Glomerular visceral epithelial cell (primary cell): ENCODE data around the gene FAM83G.
"Not testable (repeated sequence)": the region's sequence is repeated elsewhere in the genome, so short reads cannot be mapped to it uniquely, and the experiment has no call there.

Experiments
- DNase-seq: peaks from one replicate; pipeline ENCODE4 v3.0.0-alpha.2; 2016; ENCODE audit errors: extremely low spot score

The FAM83G gene, protein sequence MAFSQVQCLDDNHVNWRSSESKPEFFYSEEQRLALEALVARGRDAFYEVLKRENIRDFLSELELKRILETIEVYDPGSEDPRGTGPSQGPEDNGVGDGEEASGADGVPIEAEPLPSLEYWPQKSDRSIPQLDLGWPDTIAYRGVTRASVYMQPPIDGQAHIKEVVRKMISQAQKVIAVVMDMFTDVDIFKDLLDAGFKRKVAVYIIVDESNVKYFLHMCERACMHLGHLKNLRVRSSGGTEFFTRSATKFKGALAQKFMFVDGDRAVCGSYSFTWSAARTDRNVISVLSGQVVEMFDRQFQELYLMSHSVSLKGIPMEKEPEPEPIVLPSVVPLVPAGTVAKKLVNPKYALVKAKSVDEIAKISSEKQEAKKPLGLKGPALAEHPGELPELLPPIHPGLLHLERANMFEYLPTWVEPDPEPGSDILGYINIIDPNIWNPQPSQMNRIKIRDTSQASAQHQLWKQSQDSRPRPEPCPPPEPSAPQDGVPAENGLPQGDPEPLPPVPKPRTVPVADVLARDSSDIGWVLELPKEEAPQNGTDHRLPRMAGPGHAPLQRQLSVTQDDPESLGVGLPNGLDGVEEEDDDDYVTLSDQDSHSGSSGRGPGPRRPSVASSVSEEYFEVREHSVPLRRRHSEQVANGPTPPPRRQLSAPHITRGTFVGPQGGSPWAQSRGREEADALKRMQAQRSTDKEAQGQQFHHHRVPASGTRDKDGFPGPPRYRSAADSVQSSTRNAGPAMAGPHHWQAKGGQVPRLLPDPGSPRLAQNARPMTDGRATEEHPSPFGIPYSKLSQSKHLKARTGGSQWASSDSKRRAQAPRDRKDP

DNA sequence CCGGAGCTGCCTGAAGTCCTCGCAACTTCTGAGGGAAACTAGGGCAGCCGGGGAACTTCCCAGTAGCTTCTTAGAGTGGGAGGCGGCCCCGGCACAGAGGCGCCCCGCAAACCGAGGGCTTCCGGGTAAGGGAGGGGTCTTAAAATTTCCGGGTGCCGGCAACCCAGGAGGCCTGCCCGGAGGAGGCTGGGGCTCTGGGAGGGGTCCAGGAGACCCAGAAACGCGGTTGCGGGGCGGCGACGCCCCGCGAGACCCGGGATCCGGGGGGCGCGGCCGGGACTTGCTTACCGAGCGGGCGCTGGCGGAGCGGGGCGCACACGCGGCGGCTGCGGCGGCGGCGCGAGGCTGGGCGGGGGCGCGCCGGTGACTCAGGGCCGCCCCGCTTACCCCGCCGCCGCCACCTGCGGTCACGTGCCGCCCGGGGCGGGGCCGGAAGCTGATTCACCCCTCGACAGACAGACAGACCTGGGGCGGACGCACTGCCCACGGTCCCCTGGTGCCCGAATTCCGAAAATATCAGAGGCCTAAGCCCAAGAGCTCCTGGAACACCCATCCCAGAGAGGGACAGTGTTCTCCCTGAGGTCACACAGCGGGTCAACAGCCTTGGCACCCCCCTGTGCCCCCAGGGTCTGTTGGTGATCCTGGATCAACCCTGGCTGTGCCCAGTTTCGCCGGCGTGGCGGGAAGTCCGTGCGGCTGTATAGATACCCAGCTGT, at the start of gene FAM83G:
FAM83G (minus strand) TSS at position 344 of the 716 bp plus-strand sequence. CDS start 723 bp downstream, outside the sequence.
- DNase-seq = peak; percentile 83

DNA sequence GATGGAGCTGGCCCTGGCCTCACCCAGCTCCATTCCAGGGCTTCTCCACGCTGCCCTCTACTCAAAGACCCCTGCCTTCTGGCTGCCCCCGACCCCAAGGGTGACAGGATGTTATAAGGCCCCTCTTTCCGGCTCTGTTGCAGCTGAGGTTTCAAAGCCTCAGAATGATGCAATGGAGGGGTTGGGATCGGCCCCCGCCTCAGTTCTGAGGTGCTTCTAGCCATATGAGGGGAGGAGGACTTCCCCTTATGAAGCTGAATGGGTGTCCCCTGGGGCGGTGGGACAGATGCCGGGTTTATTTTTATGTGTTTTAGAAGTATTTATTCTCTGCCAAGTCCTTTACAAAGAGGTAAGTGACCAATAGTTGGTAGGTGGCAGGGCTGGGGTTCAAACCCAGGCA, 44.3 kb upstream of the FAM83G start:
- DNase-seq = not testable (repeated sequence)

DNA sequence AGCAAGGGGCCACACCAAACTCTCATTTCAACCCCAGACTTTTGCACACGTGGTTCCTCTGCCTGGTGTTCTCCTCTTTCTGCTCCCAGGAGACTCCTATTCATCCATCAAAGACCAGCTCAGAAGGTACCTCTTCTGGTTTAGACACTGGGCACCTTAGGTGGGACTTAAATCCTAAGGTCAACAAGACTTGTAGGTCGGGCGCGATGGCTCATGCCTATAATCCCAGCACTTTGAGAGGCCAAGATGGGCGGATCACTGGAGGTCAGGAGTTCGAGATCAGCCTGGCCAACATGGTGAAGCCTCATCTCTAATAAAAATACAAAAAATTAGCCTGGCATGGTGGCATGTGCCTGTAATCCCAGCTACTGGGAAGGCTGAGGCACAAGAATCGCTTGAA, 42.9 kb upstream of the FAM83G start:
- DNase-seq = not testable (repeated sequence)

DNA sequence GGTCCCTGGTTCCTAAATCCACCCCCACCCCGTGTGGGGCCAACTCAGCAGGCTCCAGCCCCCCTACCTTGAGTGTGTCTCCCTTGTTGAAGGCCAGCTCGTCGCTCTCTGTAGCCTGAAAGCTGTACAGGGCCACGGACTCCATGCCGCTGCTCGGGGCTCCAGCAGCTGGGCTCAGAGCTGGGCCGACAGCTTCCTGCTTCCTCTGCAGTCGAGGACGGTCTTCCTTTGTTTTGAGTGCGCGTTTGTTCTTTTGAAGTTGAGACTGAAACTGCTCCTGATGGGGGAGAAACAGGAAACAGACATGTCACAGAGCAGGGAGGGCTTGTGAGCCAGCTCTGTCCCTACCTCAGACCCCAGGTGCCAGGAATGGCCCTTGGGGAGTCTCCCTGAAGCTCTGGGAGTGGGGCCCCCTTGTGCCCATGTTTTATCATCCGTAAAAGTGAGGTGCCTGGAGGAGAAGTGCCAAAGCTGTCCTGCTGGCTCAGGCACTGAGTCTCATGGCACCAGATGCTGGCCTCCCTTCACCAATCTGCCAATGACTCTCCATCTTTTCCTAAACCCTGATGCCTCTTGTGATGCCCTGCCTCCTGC, 42.3 kb upstream of the FAM83G start, which contains the start of gene GRAP:
GRAP (minus strand) TSS at position 176 of the 594 bp plus-strand sequence; CDS start at position 145, 31 bp downstream.
- not testable (repeated sequence) for DNase-seq

DNA sequence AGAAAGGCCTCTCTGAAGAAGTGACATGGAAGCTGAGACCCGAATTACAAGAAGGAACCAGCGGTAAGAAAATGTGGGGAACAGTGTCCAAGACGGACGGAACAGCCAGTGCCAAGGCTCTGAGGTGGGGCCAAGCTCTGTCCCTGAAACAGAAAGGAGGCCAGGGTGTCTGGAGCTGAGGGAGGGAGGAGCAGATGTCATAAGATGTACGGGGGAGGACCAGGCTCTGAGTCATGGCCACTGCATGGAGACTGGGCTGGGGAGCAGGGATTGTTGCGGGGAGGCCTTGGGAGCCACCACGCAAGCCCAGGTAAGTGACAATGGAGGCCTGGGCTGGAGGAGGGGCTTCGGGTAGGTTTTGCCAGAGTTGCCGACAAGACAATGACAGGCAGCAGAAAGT, 40.1 kb upstream of the FAM83G start:
- not testable (repeated sequence) for DNase-seq

DNA sequence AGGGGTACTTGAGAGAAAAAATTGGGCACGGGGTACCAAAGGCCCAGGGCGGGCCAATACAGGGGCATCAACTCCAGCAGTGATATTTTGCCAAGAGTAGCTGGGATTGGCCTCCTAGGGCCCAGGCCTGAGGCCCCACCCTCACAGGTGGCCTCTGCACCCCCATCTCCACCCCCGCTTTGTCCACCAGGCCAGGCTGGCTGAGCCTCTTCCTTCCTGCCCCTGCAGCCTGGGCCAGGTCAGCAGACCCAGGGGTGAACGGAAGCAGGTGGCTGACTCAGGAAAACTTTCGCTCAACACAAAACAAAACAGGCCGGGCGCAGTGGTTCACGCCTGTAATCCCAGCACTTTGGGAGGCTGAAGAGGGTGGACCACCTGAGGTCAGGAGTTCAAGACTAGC, 38.5 kb upstream of the FAM83G start:
- DNase-seq = not testable (repeated sequence)

DNA sequence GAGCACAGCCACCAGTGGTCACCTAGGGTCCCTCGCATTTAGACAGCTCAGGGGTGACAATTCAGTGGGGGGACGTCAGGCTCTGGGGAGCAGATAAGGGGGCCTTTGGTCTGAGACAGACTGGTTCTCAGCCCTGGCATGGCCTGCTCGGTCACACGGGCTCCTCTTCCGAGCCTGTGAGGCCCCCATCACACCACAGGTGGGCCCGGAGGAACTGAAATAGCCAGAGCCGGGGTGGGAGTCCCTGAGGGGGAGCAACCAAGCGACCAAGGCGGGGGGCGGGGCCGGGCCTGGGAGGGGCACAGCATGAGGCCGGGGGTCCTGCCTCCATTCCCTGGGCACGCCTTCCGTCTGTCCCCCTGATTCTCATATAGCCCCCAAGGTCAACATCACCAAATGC, 37.8 kb upstream of the FAM83G start:
- DNase-seq = not testable (repeated sequence)

DNA sequence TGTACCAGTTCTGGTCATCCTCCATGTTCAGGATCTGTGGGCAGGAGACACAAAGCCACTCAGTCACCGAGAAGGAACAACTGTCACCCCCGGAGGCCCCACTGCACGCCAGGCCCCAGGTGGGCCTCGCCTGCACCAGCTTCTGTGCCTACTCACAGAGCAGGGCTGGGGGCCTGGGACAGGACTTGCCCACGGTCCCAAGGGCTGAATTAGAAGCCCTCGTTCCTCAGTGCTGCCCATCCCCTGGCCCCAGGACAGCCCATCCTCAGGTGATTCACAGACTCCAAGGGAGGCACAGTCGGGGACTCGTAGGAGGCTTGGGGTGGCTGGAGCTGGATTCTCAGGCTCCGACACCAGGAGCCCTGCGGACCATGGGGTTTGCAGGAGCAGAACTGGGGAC, 37.3 kb upstream of the FAM83G start:
- not testable (repeated sequence) for DNase-seq

DNA sequence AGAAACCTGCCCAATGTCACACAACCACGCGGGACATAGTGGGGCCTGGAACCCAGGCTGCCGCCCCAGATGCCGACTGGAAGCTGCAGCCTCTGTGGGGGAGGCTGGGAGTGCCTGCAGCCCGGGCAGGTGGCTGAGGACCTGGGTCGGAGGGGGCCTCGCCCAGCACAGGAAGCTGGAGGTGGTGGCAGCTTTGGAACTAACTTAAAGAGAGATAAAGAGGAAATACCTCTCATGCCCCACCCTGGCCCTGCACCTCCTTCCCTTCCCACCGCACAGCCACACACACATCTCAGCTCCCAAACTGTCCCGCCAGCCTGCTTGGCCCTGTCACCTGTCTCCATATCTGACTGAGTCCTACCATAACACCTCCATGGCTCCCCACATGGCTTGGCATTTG, 35.8 kb upstream of the FAM83G start:
- not testable (repeated sequence) for DNase-seq

DNA sequence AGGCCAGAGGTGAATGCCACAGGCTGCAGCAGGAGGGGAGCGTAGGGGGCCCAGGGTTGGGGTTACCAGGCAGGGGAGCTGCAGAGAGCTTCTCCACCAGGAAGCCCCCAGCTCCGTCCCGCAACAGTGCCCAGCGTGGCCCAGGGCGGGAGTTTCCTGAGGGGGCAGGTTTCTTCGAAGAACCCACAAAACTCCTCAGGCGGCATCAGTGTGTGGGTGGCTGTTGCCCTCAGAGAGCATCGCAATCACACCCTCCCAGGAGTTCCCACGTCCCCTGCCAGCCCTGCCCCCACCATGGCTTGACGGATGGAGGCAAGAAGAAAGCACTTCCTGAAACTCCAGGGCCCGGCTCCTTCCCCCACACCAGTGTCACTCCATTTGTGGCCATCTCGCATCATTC, 34.2 kb upstream of the FAM83G start:
- not testable (repeated sequence) for DNase-seq

DNA sequence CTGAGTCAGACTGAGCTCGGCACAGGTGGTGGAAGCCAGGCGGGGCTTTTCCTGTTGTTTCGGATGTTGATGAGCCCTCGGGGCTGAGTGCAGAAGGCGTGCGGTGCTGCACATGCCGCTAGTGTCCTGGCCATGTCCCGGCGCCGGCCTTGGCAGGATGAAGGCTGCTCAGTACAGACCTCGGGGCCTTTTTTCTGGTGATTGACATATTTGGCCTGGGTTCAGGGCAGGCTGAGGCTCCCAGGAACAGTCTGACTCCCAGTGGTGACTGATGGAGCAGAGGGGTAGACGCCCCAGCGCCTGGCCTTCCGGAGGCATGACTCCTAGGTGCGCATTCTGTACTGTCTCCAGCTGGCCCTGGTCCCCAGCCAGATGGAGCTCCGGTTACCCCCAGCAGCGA, 33.4 kb upstream of the FAM83G start:
- not testable (repeated sequence) for DNase-seq

DNA sequence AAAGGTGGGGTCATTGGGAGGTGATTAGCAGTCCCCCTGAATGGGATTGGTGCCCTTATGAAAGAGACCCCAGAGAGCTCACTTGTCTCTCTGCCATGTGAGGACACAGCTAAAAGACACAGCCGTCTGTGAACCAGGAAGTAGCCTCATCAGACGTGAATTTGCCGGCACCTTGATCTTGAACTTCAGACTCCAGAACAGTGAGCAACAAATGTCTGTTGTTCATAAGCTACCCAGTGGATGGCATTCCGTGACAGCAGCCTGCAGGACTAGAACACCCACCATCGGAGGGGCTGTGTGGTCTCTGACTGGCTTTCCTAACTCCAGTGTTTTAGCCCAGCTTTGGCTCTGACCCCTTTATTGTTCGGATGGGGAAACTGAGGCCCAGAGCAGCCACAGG, 33.0 kb upstream of the FAM83G start:
- DNase-seq = not testable (repeated sequence)

DNA sequence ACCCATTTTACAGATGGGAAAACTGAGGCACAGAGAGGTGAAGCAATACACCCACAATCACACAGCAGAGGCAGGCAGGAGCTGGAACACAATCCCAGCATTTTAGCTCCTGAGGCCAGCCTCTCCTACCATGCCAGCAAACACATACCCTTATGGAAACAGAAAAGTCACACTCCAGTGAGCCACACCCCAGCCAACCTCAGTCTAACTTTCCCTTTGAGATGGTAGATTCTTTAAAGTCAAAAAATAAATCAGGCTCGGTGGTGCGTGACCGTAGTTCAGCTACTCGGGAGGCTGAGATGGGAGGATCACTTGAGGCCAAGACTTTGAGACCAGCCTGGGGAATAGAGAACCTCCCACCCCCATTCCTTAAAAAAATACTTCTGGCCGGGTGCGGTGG, 31.6 kb upstream of the FAM83G start:
- not testable (repeated sequence) for DNase-seq

DNA sequence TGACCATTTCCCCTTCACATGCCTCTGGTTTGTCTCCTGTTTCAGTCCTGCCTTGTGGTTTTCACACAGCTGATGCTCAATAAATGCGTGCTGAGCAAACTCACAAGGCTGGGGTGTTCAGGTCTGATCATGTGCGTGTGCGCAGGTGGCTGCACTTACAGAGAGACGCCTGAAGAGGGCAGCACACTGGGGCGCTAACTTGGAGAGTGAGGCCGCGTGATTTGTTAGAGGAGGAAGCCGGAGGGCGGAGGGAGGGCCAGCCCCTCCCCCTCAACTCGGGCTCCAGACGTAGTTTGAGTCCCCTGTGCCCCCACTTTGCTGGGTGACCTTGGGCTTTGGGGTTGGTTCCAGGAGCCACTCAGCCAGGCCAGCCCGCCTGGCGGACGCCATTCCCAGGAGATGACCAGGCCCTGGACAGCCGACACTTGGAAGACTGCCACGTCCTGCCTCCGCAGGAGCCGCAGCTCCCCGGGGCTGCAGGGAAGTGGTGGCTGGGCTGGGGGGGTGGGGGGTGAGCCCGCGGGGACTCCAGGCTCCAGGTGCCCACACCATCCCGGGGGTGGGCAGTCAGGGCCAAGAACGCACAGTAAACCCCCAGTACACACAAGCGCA, 27.9 kb upstream of the FAM83G start:
- DNase-seq = not testable (repeated sequence)

DNA sequence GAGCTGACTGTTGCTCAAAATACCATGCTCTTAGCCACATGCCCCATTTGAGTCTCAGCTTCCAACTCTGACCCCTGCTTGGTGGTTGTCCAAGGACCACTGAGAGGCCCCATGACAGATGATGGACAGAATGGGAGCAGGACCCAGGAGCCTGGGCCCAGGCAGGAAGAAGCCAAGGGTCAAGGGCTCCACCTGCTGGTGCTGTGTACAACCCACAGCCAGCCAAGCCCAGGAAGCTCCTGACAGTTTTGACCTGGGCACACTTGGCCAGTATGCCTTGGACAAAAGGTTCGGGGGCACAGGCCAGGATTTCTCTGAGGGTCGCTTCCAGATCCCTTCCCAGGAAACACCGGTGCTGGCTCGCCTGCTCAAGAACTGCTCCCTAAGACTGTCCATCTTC, 27.2 kb upstream of the FAM83G start:
- not testable (repeated sequence) for DNase-seq

DNA sequence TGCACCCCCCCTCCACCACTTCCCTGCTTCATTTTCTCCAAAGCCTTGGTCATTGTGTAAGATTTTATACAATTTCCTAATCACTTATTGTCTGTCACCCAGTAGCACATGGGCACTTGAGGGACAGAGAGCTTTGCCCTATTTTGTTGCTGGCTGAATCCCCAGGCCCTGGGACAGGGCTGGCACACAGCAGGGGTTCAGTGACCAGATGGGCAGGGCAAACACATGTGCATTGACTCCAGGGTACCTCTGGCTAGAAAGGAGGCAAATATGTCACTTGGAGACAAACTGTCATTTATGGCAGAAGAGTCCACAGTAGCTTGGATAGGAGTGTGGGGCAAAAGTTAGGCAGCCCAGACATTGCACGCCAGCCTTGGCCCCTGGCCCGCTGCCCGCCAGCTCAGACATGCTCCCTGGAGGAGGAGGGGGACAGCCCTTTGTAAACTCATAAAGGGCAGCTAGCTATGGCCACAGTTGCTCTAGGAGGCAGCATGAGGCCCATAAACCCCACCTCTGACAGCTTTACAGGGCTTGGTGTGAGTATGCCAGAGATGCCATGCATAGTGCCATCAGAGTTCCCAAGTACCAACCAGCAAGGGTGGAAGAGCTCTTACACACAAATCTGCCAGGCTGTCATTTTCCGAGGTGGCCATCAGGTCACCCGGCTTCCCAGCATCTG, 26.3 kb upstream of the FAM83G start:
- DNase-seq = not testable (repeated sequence)

DNA sequence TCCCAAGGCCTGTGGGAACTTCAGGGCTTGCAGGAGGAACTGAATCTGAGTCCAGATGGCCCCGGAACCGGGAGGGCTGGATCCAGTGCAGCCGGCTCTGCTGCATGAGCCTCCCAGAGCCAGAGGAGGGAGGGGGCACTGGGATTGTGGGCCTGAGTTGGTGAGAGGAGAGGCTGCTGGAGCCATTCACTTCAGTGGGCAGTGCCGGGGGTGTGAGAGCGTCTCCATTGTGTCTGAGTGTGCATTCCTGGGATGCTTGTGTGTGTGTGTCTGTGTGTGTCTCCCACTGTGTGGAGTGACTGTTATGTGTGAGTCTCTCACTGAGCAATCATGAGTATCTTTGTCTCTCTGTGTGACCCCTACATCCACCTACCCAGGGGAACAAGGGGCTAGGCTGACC, 25.2 kb upstream of the FAM83G start:
- not testable (repeated sequence) for DNase-seq

DNA sequence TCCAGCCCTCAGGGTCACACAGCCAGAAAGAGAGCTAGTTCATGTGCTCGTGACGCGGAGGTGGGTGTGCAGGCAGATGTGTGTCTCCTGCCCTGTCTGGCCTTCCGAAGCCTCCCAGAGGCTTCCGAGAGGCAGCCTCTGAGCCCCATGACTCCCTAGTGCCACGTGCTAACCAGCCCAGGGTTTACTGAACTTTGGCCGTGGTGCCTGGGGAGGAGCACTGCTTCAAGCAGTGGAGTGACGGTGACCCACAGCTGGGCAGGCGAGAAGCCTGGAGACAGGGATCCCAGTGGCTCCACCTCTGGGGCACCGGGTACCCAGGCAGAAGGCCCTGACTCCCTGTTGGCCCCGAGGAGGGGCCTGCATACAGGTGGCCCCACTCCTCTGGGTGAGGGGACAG, 24.1 kb upstream of the FAM83G start:
- not testable (repeated sequence) for DNase-seq

DNA sequence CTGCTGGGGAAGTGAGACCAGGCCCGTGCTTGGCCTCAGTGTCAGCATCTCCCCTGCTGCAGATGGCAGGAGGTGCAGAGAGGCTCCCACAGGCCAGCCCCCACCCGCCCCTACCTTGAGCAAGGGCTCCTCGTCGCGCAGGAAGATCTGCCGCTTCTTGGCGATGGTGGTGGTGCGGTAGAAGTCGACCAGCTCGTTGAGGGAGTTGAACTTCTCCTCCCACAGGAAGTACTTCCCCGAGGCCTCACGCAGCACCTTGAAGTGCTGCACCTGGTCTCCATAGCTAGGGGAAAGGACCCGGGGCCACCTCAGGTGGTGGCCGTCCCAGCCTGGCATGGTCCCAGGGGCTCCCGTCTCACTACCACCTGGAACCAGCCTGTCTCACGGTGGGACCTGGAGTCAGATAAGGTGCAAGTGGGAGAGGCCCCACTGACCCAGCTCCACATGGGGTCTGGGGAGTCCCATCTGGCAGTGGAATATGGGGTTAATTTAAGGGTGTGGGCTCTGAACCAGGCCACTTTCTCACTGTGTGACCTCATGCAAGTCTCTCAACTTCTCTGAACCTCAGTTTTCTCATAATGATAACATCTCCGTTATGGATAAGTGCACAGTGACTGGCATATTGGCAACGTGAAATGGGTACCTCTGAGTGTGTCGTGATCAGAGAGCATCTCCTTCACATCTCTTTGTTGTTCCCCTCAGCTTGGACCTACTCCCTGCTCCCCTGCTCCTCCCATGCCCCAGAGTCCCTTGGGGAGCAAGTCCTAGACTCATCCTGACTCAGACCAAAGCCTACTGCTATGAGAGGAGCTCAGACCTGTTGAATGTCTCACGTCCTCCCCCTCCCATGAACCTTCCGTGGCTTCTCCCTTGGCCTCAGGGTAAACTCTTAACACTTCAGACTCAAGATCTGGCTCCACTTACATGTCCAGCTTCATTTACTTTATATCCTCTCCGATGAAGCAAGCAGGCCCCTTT, 19.8 kb upstream of the FAM83G start:
- no peak for DNase-seq
